OCI-LY3 (cell line): ENCODE results near the gene PANK4.

Source experiments
- EZH2phosphoT487 ChIP-seq: fragments of 200-600 bp; shearing (Covaris generic); IDR thresholded peaks from 2 replicates; pipeline ENCODE4 v1.6.1; 2018; ENCODE audit warnings: antibody characterized with exemption, mixed run types, low read depth
- TF ChIP-seq, protein P1 (sequence below): fragments of 200-600, 300-600 bp; sonication (generic); IDR thresholded peaks from 2 replicates; pipeline ENCODE4 v1.5.1; 2014; ENCODE audit warnings: antibody characterized with exemption, low read length, low read depth

DNA sequence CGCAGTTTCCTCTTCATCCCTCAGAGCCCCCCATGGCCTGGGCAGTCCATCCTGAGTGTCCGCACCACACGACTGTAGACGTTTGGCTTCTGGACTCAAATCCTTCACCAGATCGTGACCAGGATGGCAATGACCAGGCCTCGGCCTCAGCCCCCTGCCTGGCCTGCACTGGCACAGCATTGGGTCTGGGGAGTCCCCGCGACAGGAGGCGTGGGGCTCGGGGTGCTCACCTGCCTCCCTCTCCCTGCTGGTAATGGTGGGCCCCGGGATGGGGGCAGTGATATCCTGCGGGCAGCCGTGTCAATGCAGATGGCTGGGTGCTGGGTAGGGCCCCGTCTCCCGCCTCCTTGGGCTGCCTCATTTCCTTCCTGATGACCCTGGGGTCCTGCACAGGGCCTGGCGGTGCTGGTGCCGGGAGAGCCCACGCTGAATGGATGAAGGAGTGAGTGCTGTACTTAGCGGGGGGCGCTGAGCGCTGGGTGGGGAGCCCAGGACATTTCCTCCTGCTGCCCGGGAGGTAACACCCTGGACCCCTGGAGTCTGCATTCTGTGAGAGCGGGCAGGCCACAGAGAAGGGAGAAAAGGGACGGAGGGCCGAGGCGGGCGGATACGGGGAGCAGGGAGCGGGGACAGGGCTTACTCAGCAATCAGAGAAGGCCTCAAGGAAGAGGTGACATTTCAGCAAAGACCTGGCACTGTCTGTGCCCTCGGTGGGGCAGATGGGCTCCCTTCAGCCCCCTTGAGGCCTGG is 27.6 kb upstream of the PANK4 start:
- TF ChIP-seq, protein P1, sequence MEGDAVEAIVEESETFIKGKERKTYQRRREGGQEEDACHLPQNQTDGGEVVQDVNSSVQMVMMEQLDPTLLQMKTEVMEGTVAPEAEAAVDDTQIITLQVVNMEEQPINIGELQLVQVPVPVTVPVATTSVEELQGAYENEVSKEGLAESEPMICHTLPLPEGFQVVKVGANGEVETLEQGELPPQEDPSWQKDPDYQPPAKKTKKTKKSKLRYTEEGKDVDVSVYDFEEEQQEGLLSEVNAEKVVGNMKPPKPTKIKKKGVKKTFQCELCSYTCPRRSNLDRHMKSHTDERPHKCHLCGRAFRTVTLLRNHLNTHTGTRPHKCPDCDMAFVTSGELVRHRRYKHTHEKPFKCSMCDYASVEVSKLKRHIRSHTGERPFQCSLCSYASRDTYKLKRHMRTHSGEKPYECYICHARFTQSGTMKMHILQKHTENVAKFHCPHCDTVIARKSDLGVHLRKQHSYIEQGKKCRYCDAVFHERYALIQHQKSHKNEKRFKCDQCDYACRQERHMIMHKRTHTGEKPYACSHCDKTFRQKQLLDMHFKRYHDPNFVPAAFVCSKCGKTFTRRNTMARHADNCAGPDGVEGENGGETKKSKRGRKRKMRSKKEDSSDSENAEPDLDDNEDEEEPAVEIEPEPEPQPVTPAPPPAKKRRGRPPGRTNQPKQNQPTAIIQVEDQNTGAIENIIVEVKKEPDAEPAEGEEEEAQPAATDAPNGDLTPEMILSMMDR = no peak
- TF ChIP-seq EZH2phosphoT487 = no peak
